Duodenal mucosa (tissue), 2 donors: ENCODE data around the gene RERE.
A peak's percentile ranks its signal among the peaks of the same experiment; 100 is the strongest.

Experiments used
- H3K27ac ChIP-seq: one replicate; pipeline ENCODE4 v1.7.0; 2013; ENCODE audit warnings: low read depth, low read length
- H3K27me3 ChIP-seq, 2 donors: one replicate each; pipeline ENCODE4 v1.7.0; 2013; ENCODE audit warnings: low read length in 2 of 2, control low read depth in 1 of 2; ENCODE audit not compliant: insufficient read depth in 2 of 2, control insufficient read depth in 1 of 2
- H3K36me3 ChIP-seq, 2 donors: one replicate each; pipeline ENCODE4 v1.7.0; 2013; ENCODE audit warnings: low read length in 2 of 2, control low read depth in 1 of 2; ENCODE audit not compliant: insufficient read depth in 2 of 2, control insufficient read depth in 1 of 2
- H3K4me1 ChIP-seq, 2 donors: one replicate each; pipeline ENCODE4 v1.7.0; 2013; ENCODE audit warnings: low read length in 2 of 2, control low read depth in 1 of 2; ENCODE audit not compliant: insufficient read depth in 2 of 2, control insufficient read depth in 1 of 2
- H3K4me3 ChIP-seq, 2 donors: one replicate each; pipeline ENCODE4 v1.7.0; 2013; ENCODE audit warnings: low read length in 2 of 2, low read depth in 1 of 2
- H3K9ac ChIP-seq, 2 donors: one replicate each; pipeline ENCODE4 v1.7.0; 2013; ENCODE audit warnings: low read length in 2 of 2, low read depth in 1 of 2
- H3K9me3 ChIP-seq, 2 donors: one replicate each; pipeline ENCODE4 v1.7.0; 2013; ENCODE audit warnings: low read length in 2 of 2, control low read depth in 1 of 2; ENCODE audit not compliant: control insufficient read depth in 1 of 2

The RERE gene

DNA sequence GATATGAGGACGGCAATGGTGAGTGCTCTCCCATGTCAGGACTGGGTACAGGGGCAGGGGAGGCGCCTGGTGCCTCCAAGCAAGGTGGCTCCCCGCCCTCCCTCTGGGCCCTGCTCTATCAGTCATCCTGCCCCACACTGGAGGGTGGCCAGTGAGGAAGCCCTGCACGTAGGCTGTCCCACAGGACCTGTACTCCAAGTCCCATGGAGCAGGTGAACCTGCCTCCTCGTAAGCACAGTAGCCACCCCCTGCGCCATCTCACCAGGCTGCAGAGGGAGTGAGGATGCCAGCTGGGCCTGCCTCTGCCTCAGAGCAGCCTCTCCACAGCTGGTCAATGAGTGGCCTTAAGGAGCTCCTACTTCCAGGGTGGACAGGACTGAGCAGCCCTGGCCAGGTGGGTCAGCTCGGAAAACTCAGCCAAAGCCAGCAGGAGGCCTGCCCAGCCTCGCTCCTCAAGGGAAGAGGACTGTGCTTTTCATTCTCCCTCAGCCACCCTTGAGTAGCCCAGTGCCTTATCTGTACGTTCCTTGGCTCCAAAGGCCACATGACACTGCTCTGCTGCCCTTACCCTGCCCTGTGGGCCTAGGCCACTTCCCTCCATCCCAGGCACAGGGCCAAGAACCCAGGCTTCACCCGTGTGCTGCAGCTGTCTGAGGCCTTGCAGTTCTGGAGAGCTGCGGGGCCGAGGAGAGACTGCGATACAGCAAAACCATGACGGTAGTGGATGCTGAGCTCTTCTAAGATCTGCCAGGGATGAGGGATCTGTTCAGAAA is 459.9 kb downstream of the RERE start:
- no peak overlapping the region for H3K27ac ChIP-seq
- H3K4me3 ChIP-seq, result no peak overlapping the region
- H3K27me3 ChIP-seq, result no peaks in the 10 kb centered on the region
- H3K9me3 ChIP-seq, result no peaks in the 10 kb centered on the region
- peaks cover 5 to 10% of the 10 kb centered on the region in 2 donors for H3K4me1 ChIP-seq
- peaks cover 57 to 88% of the 10 kb centered on the region in 2 donors for H3K36me3 ChIP-seq
- H3K9ac ChIP-seq, result no peak overlapping the region

DNA sequence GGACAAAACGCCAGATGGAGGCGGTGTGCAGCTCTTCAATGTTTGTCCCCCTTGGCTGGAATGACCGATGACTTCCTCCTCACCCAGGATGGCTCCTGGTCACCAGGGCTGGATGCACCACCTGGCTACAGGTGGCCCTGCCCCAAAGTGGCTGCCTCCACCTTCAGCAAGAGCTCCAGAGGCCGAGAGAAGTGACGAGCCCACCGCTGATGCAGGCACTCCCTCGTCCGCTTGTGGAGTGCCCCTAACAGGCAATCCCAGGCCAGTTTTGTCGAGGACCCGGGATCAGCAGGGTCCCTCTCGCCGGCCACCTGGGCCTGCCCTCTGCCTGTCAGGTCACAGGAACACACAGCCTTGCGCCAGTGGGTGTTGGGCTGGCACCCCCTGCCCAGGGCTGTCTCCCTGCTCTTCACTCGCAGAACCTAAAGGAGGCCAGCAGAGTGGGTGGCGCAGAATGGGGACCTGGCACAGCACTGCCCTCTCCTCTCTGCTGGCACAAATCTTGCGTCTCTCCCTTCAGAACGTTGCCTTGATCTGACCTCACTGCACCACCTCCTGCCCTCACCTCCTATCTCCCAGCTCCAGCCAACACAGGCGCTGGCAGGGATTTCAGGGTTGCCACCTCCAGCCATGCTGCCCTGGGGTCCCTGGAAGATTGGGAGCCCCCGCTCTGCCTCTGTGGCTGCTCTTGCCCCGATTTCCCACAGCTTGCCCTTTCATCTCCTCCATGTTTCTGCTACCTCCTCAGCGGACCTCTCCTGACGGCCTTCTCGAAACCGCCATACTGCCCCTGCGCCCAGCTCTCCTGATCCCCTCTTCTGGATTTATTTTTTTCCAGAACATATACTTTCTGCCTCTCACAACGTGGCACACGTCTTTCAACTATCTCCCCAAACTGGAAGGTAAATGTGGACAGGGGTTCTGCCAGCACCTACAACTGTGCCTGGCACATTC is 460.9 kb downstream of the RERE start:
- no peaks in the 10 kb centered on the region for H3K9me3 ChIP-seq
- peaks cover 47 to 78% of the 10 kb centered on the region in 2 donors for H3K36me3 ChIP-seq
- no peak overlapping the region for H3K4me3 ChIP-seq
- peaks cover 5 to 10% of the 10 kb centered on the region in 2 donors for H3K4me1 ChIP-seq
- no peak overlapping the region for H3K27ac ChIP-seq
- no peak overlapping the region for H3K9ac ChIP-seq
- H3K27me3 ChIP-seq, result no peaks in the 10 kb centered on the region

DNA sequence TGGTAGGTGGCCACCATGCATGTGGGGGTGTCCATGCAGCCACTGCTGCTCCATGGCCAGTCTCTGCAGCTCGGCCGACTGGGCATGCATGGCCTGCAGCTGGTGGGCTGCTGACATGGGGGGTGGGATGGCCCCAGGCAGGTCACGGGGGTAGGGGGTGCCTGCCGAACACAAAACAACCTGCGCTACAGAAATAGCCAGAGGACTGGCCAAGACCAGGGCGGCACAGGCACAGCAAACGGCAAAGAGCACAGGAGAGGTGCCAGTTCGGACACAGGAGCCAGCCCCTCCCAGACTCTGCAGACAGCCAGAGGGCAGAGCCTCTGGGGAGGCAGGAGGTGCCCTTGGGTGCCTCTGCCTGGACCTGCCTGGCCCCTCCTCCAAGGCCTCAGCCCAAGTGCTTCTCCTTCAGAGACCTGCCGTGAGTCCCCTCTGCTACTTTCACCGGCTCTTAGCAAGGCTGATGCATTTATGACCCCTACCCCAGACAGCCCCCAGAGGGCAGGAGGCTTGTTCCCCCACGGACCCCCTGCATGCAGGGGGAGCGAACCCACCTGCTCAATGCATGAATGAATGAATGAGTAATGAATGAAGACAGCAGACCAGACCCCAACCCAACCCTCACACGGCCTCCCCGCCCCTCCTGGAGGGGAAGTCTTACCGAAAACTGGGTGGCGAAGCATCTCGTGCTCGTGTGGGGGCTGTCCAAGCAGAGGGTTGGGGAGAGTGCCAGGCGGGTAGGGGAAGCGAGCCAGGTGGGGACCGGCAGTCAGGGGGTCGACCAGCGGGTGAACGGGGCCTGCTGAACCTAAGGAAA is 461.8 kb downstream of the RERE start:
- H3K9me3 ChIP-seq, result no peaks in the 10 kb centered on the region
- no peak overlapping the region for H3K9ac ChIP-seq
- H3K27me3 ChIP-seq, result no peaks in the 10 kb centered on the region
- no peak overlapping the region for H3K4me3 ChIP-seq
- H3K4me1 ChIP-seq, result peaks cover 5 to 10% of the 10 kb centered on the region in 2 donors
- H3K27ac ChIP-seq, result no peak overlapping the region
- H3K36me3 ChIP-seq, result peaks cover 38 to 71% of the 10 kb centered on the region in 2 donors

DNA sequence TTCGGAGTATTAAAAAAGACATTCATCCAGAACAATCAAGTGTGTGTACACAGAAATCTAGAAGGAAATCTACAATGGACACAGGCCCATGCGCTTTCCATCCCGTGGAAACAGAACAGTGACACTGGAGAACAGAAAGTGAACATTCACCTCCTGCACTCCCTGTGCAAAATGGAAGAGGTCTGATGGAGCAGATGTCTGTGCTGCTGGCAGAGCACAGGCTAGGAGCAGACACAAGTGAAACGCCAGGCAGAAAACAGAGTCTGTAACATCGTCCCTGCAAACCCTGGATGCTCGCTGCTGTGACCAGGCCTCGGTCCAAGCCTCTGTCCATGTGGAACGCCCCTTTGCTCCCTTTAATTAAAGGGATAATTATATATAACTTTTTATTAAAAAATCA is 463.4 kb downstream of the RERE start:
- H3K4me3 ChIP-seq, result no peak overlapping the region
- H3K4me1 ChIP-seq, result peaks cover 5 to 10% of the 10 kb centered on the region in 2 donors
- no peaks in the 10 kb centered on the region for H3K9me3 ChIP-seq
- no peaks in the 10 kb centered on the region for H3K27me3 ChIP-seq
- H3K9ac ChIP-seq, result no peak overlapping the region
- no peak overlapping the region for H3K27ac ChIP-seq
- peaks cover 37 to 57% of the 10 kb centered on the region in 2 donors for H3K36me3 ChIP-seq

DNA sequence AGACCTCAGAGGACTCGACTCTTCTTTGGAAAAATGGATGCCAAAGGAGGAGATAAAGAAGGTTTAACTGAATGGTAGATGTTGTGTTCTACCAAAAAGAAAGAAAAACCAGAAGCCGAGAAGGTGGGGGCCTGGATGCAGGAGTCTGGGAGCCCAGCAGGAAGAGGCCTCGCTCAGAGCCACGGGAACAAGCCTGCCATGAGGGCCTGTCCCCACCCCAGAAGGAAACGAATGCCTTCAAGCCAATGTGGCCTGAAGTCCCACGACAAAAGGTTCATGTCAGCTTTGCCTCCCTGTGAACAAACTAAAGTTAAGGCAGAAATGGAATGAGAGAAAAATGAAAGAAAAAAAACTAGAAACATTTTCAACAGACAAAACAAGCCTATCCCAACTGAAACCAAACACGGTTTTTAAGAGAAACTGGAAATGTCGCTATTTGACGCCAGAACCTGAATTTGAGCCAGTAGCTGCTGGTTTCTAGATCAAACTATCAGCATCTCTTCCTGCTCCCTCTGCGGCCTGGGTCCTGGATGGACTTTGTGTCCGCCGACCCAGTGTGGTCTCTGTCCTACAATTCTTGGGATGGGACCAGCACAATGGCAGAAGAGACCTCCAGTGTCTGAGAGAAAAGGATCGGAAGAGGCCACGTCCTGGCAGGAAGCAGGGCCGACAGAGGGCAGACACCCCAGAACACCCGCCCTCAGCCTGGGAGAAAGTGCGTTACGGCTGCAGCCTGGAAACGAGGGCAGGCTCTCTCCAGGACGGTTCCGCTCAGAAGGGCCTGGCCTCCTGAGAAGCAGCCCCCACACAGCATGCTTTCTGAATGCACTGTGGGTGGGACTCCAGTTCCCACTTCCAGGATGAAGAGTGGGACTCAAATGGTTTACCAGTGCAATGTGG is 464.3 kb downstream of the RERE start:
- Histone ChIP-seq H3K27ac (peak overlapping the region; percentile 15), H3K36me3 (peaks cover 34 to 48% of the 10 kb centered on the region in 2 donors)

DNA sequence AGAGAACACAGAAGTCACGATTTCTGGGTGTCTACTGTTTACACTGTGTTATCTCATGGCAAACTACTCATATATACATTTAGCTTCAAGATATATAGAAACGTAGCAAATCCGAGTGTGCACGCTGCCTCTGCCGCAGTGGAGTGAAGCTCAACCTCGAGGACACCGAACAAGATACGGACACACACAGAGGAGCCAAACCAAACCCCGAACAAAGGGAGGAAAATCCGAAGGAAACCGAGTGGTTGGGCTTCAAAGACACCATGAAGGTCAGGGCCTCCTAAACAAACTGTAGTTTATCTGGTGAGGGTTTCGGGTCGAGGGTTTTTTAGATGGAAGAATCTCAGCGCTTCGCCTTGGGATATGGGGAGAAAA is 465.0 kb downstream of the RERE start:
- Histone ChIP-seq H3K27ac (no peak overlapping the region), H3K36me3 (peaks cover 28 to 42% of the 10 kb centered on the region in 2 donors), H3K27me3 (no peaks in the 10 kb centered on the region), H3K9ac (no peak overlapping the region), H3K4me1 (peaks cover 4 to 5% of the 10 kb centered on the region in 2 donors), H3K9me3 (no peaks in the 10 kb centered on the region), H3K4me3 (no peak overlapping the region)

More for the DNA sequence above, 464.3 kb downstream of the RERE start:
- peaks cover 5 to 10% of the 10 kb centered on the region in 2 donors for H3K4me1 ChIP-seq
- H3K9ac ChIP-seq, result peak overlapping the region in 1 of 2 donors; percentile 14
- no peaks in the 10 kb centered on the region for H3K27me3 ChIP-seq
- H3K4me3 ChIP-seq, result no peak overlapping the region
- H3K9me3 ChIP-seq, result no peaks in the 10 kb centered on the region

DNA sequence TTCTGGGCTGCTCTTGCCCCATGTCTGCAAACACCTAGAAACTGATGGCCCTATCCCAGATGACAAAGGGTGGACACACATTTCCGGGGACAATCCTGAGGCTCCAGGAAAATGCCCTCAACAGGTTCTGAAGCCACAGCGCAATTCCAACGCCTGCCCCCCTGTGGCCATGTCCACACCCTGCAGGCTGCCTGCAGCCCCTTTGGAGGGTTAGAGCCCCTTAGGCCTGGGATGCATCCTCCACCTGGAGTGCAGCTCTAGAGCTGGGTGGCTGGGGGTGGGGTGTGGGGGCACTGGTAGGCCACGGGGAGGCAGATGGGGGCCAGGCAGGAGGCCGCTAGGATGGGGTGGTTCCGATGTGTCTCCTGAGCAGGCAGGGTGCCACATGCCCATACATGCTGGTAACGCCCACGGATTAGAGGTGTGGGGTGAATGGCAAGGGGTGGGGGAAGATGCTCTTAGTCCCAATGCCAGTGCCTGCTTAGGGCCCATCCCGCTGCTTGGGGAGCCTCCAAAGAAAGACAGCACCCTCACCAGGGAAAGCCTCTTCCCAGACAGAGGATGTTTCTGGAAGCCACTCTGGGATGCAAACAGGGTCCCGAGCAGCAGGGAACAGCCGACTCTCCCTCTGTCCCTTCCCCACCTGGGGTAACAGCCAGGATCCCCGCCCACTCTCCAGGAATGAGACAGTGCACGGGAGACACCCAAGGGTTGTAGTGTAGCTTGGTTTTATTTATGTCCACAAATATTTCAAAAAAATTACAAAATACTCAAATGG is 465.6 kb downstream of the RERE start:
- Histone ChIP-seq H3K36me3 (peaks cover 22 to 36% of the 10 kb centered on the region in 2 donors), H3K27me3 (no peaks in the 10 kb centered on the region), H3K9me3 (no peaks in the 10 kb centered on the region), H3K27ac (no peak overlapping the region), H3K9ac (no peak overlapping the region), H3K4me3 (no peak overlapping the region), H3K4me1 (peaks cover 4 to 5% of the 10 kb centered on the region in 2 donors)

DNA sequence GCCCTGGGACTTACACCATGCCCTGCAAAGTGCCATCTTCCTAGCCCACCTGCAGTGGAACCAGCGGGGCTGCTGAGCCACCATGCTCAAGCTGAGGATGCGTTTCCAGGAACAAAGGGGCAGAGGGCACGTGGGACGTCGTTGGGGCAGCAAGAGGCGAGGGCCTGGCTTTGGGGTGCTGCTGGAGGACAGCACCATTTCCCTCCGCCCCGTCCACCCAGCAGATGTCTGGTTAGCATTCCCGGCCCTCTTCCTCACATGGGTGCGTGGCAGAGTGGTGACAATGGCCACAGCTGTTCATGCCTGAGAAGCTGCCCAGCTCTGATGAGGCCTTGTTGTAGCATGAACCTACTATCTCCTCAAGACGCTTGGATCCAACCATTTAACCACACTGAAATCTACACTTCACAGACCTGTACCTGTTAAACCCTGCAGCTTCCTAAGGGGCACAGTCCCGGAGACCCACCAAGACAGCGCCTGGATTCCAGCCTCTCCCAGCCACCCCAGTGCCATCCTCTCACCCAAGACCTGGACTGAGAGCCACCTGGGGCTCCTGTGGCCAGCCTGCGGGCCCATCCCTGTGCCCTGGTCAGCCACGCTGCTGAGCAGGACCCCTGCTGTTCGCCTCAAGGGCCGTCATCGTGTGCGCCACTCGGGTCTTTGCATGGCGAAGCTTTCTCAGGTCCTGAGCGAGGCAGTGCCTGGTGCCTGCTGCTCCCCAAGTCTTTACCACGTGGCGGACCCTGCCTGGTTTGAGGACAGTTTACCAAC is 466.3 kb downstream of the RERE start:
- Histone ChIP-seq H3K36me3 (peaks cover 15 to 28% of the 10 kb centered on the region in 2 donors), H3K9me3 (no peaks in the 10 kb centered on the region), H3K4me1 (peaks cover 4 to 5% of the 10 kb centered on the region in 2 donors), H3K4me3 (no peak overlapping the region), H3K27me3 (no peaks in the 10 kb centered on the region), H3K9ac (no peak overlapping the region), H3K27ac (no peak overlapping the region)
